Mesothelial cell of epicardium (in vitro differentiated cells): ENCODE results near the gene CSMD2. TPM values are rescaled to one million over a fixed set of nuclear protein-coding genes. Genes with fewer than 3 reads are reported as not detected.

ENCODE experiments used
- DNase-seq, 2 experiments: peaks; one replicate each; pipeline ENCODE4 v3.0.0; 2021; ENCODE audit warnings: low spot score in 2 of 2; ENCODE audit not compliant: unreplicated experiment in 2 of 2
- H3K27ac Mint-ChIP-seq: 2 replicates; pipeline ENCODE4 v1.8.0; 2021; ENCODE audit warnings: mixed read lengths
- H3K27me3 Mint-ChIP-seq: 2 replicates; pipeline ENCODE4 v1.8.0; 2021; ENCODE audit warnings: low read depth, mixed read lengths
- H3K36me3 Mint-ChIP-seq: 2 replicates; pipeline ENCODE4 v1.8.0; 2021; ENCODE audit warnings: mixed read lengths
- H3K4me1 Mint-ChIP-seq: 2 replicates; pipeline ENCODE4 v1.8.0; 2021; ENCODE audit warnings: mixed read lengths
- H3K4me3 Mint-ChIP-seq: 2 replicates; pipeline ENCODE4 v1.8.0; 2021; ENCODE audit warnings: mild to moderate bottlenecking, moderate library complexity, mixed read lengths
- H3K9me3 Mint-ChIP-seq: 2 replicates; pipeline ENCODE4 v1.8.0; 2021; ENCODE audit warnings: mixed read lengths
- CTCF ChIP-seq: fragments of 200-600 bp; sonication (generic); IDR thresholded peaks from one replicate; pipeline ENCODE4 v1.5.0; 2021; ENCODE audit warnings: antibody characterized with exemption; ENCODE audit not compliant: unreplicated experiment
- total RNA-seq: library from RNA; stranded (reverse); gene quantifications from 3 replicates; pipeline ENCODE4 v1.2.1, GENCODE V29; 2021

CSMD2 gene
- total RNA-seq, 1 donor from 2014 or later, result 1.9 TPM

- peaks cover 80% of the 10 kb centered on the region for H3K27me3 Mint-ChIP-seq
- H3K4me3 Mint-ChIP-seq, result no peak overlapping the region
- DNase-seq, result no peak
- no peak overlapping the region for H3K27ac Mint-ChIP-seq
- no peak for TF ChIP-seq CTCF
- H3K9me3 Mint-ChIP-seq, result peaks cover 3% of the 10 kb centered on the region
- H3K4me1 Mint-ChIP-seq, result no peaks in the 10 kb centered on the region
- H3K36me3 Mint-ChIP-seq, result no peaks in the 10 kb centered on the region
Observed at GRCh38 chr1:33618636-33619035, 546.4 kb downstream of the CSMD2 start.

GRCh38 chr1:33617451-33617850, 547.6 kb downstream of the CSMD2 start:
- no peaks in the 10 kb centered on the region for H3K9me3 Mint-ChIP-seq
- H3K4me1 Mint-ChIP-seq, result no peaks in the 10 kb centered on the region
- H3K36me3 Mint-ChIP-seq, result no peaks in the 10 kb centered on the region
- no peak overlapping the region for H3K27ac Mint-ChIP-seq
- no peak overlapping the region for H3K4me3 Mint-ChIP-seq
- TF ChIP-seq CTCF, result no peak
- H3K27me3 Mint-ChIP-seq, result peaks cover 79% of the 10 kb centered on the region
- DNase-seq, result no peak

- Mint-ChIP-seq H3K36me3 (no peaks in the 10 kb centered on the region), H3K4me3 (no peak overlapping the region), H3K27me3 (peaks cover 77% of the 10 kb centered on the region), H3K9me3 (no peaks in the 10 kb centered on the region), H3K27ac (no peak overlapping the region), H3K4me1 (no peaks in the 10 kb centered on the region)
- no peak for DNase-seq
- no peak for TF ChIP-seq CTCF
Observed at GRCh38 chr1:33616780-33617179, 548.2 kb downstream of the CSMD2 start.

GRCh38 chr1:33615546-33615945, 549.5 kb downstream of the CSMD2 start:
- Mint-ChIP-seq H3K36me3 (no peaks in the 10 kb centered on the region), H3K4me3 (no peak overlapping the region), H3K27ac (no peak overlapping the region), H3K4me1 (no peaks in the 10 kb centered on the region), H3K27me3 (peaks cover 67% of the 10 kb centered on the region), H3K9me3 (no peaks in the 10 kb centered on the region)
- no peak for DNase-seq
- no peak for TF ChIP-seq CTCF

GRCh38 chr1:33610864-33611455, 554.1 kb downstream of the CSMD2 start:
- Mint-ChIP-seq H3K4me1 (no peaks in the 10 kb centered on the region), H3K27ac (no peak overlapping the region), H3K4me3 (no peak overlapping the region), H3K9me3 (no peaks in the 10 kb centered on the region), H3K27me3 (peaks cover 32% of the 10 kb centered on the region), H3K36me3 (no peaks in the 10 kb centered on the region)
- no peak for TF ChIP-seq CTCF
- DNase-seq, result no peak

- no peaks in the 10 kb centered on the region for H3K4me1 Mint-ChIP-seq
- H3K9me3 Mint-ChIP-seq, result no peaks in the 10 kb centered on the region
- TF ChIP-seq CTCF, result no peak
Observed at GRCh38 chr1:33610391-33610790, 554.6 kb downstream of the CSMD2 start.

More at GRCh38 chr1:33610391-33610790, 554.6 kb downstream of the CSMD2 start:
- DNase-seq, result no peak
- peaks cover 32% of the 10 kb centered on the region for H3K27me3 Mint-ChIP-seq
- H3K27ac Mint-ChIP-seq, result no peak overlapping the region
- H3K36me3 Mint-ChIP-seq, result no peaks in the 10 kb centered on the region
- H3K4me3 Mint-ChIP-seq, result no peak overlapping the region
